Hematopoietic multipotent progenitor cell treated with erythropoietin and hydrocortisone succinate and interleukin-3 and kit ligand, for 17 days (in vitro differentiated cells): ENCODE measurements around the gene ACHE.
A peak's percentile ranks its signal among the peaks of the same experiment; 100 is the strongest.

ENCODE experiments used
- DNase-seq: peaks from one replicate; pipeline ENCODE4 v3.0.0-alpha.2; 2015; ENCODE audit warnings: low spot score

ACHE gene

DNA sequence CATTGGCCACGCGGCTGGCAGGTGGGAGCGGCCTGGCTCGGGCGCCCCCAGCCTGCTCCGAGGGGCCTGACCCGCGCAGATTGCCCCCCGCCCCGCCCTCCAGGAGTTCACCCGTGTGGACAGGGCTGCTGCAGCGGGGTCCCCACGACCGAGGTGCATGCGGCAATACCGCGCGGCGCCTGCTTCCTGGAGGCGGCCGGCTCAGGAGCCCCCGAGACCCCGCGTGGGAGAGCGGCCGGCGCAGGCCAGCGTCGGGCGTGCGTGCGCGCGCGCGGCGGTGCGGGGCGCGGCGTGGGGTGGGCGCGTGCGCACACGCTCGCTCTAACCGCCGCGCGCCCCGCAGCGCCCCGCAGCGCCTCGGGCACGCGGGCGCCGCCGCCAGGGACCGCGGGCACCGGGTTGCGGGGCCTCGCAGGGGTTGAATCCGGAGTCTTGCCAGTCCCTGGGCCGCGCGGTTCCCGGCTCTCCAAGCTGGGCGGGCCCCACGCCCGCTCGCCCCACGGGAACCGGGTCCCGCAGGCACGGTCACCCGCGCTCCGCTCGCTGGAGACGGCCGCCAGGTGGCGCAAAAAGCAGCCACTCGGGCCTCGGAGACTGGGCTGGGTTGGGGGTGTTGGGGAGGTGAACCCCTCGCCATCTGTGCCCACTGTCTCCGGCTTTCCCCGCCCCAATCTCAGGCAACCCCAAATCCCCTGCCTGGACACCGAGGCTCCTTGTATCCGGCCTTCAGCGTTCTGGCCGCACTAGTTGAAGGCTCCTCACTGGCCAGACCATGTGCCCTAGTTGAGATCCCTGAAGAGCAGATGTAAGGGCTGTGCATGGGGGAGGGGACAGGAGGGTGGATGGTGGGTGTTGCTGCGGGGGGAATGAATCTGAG lies 1.3 kb upstream of the ACHE start:
- peak; percentile 78 for DNase-seq

DNA sequence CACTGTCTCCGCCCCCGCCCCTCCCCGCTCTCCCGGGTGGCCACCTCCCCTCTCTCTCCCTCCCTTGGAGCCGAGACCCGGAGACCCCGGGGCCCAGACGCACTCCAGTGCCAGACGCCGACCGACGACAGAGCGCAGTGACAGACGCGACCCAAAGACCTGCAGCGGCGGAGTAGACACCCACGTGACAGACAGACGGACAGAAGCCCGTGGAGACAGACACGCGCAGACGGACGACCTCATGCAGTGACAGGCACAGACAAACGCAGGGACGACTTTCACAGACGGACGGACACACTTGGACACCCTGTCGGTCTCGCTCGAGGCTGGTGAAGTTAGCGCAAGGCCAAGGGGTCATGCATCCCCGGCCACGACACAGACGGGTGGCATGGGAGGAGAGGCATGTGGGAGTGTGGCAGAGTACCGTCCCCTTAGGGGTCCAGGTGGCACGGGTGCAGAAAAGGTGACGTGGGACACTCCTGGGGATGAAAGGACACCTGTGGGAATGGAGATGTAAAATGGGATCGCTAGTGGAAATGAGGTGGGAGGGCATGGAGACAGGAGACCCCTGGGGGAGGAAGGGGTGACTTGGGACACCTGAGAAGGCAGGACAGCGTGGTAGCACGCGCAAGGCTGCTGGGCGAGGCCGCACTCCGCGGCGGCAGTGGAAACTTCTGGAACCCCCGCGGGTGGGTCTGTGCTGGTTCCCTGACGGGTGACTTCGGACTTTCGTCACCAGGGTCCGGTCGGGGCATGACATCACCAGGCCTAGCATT lies 456 bp upstream of the ACHE start:
- DNase-seq, result peak; percentile 71

DNA sequence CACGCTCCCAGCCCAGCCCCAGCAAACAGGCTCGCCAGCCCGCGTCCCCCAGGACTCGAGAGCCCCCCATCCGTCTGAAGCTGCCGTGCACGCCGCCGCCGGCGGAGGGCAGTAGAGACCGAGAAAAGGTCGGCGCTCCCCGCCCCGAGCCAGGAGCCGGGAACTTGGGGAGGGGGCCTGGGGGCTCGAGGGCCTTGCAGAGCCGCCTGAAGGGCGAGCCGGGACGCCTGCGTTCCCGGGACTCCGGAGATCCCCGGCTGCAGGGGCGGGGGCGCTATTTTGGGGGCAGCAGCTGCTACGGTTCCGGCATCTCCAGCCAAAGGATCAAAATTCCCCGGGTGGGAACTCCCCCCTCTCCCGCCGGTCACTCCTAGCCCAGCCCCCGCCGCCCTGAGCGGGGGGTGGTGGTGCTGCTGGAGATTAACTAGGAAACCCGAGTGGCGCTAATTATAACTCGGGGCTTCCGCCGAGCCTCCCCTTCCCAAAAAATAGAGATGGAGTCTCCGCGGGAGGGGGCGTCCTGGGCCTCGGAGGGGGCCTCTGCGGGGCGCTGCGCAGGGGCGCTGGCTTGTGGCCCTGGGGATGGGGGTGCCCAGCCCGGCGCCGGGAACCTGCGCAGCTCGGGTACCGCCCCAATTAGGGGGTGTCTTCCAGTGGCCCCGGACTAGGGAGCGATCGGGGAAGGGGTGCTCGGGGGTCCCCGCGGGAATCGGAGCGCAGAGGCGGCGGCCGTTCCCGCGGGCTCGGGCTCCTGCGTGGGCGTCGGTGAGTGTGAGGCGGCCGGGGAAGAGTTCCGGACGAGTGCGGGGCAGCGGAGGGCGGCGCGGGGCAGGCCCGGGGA lies 608 bp downstream of the ACHE start:
- DNase-seq, result peak; percentile 79

DNA sequence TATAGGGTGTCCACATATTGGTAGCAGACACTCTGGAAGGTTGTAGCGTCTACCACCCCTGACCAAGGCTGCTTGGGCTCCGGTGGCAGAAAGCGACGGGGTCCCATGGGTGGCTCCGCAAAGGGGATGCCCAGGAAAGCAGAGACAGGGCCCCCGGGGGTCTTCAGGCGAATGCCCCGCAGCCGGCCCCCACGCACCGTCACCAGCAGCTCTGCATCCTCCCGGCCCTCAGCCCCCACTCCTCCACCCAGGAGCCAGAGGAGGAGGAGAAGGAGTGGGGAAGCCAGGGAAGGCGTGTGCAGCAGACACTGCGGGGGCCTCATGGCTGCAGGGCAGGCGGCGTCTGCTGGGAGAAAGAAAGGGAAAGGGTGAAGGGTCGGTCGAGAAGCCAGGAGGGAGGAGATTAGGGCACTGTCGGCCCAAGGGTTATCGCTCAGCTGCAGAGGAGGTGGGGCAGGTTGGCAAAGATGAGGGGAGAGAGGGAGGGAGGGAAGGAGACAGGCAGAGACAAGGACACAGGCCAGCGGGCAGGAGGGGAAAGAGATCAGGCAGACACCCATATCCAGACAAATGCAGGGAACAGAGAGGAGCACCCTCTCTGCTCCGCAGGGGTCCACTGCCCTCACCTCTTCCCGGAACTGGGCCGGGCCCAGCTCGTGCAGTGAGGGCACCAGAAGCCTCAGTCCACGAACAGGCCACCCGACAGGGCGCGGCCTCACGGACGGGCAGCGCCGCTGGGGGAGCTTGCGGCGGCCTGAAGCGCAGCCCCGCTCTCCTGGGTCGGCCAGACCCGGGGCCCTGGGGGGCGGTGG lies 1.6 kb downstream of the ACHE start:
- DNase-seq, result peak; percentile 88

- DNase-seq, result no peak
Measured at GRCh38 chr7:100893318-100893895, 2.3 kb downstream of the ACHE start.

DNA sequence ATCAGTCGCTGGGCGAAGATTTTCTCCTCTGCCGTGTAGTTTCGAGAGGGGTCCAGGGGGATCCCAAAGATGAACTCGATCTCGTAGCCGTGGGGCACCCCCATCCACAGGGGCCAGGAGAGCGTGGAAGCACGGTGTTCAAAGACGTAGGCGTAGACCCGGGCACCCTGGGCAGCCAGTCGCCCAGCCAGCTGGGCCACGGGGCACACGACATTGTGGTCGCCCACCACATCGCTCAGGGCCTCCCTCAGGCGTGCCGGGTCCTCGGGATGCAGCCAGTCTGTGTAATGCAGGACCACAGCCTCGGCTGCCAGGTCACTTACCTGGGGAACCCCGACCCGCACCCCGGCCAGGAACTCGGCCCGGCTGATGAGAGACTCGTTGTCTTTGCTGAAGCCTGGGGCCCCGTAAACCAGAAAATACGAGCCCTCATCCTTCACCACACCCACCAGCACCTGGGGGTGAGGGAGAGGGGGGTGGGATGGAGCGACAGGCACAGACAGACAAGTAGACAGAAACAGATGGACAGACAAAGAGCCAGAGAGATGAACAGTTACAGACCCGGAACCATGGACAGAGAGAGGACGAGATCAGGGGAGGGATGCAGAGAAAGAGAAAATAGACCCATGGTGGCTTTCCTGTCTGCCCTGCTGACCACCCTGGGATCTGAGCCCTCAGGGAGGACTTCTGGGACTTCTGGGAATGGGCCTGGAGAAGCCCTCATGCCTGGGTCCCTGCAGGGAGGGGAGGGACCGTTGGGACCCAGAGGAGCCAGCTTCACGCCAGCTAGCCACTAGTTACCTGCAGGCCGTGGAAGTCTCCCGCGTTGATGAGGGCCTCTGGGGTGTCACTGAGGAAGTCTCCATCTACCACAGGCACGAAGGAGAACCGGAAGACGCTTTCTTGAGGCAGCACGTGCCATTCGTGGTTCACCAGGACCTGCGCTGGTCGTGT lies 3.0 kb downstream of the ACHE start:
- DNase-seq, result no peak

- peak; percentile 28 for DNase-seq
Measured at GRCh38 chr7:100891568-100892247, 4.0 kb downstream of the ACHE start.

DNA sequence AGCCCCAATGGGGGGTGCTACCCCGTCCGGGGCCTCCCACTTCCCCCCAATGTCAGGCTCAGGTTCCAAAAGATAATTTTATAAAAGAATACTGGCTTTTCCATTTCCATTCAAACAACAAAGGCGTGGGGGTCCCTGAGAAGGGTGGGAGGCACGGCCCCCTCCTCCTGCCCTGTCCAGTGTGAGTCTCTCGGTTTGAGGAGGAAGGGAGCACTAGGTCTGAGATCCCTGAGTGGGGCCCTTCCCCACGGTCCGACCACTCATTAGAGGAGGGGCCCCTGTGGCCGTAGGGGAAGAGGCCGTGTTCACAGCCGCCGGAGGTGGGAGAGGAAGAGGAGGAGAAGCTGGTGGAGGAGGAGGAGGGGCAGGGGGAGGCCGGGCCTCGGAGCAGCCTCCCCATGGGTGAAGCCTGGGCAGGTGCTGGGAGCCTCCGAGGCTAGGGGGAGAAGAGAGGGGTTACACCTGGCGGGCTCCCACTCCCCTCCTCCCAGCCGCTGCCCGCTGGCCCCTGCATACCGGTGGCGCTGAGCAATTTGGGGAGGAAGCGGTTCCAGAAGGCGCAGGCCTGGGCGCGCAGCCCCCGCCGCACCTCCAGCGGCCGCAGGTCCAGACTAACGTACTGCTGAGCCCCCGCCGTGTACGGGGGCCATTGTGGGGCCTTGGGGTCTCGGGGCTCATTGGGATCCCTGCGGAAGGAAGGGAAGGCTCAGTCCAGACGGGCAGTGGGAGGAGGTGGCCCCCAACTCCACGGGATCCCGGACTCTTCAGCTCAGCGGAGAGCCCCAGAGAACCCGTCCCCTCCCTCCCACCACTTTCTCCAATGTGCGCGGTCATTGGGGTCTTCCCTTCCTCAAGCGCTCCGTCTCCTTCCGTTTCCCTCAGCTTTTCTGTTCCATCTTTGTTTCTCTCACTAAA lies 4.8 kb downstream of the ACHE start:
- peak; percentile 25 for DNase-seq

DNA sequence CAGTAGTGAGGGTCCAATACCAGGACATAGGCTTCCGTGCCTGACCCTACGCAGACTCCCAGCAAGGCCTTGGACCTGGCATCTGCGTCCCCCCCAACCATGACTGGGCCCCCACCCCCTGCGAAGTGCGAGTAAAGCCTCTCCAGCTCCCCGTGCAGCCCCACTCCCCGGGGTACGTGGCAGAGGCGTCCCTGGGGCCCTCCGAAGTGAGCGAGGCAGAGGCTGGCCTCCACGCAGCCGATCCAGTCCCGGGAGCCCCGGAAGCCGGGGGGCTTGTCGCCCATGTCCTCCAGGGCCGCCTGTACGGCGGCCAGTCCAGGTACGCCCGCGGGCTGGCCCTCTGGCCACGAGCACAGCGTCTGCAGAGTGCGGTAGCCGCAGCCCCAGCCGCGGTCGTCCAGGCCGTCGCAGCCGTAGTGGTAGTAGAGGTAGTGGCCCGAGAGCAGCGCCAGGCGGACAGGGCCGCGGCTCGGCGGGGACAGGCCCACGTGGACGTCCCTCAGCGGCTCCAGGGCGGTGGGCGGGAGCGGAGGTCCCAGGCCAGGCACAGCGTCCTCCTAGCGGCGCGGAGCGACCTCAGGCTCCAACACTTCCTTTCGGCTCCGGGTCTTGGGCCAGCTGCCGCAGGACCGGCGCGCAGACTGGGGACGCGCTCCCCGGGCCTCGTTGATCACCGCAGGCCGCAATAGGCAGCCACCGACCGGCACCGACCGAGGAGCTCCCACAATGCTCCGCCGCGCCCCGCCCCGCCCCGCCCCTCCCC lies 6.5 kb downstream of the ACHE start, which contains the start of gene UFSP1:
UFSP1 (minus strand) TSS at position 728 of the 763 bp plus-strand sequence; CDS start at position 284, 444 bp downstream.
- no peak for DNase-seq

- DNase-seq, result no peak
Measured at GRCh38 chr7:100888291-100888987, 7.2 kb downstream of the ACHE start.

DNA sequence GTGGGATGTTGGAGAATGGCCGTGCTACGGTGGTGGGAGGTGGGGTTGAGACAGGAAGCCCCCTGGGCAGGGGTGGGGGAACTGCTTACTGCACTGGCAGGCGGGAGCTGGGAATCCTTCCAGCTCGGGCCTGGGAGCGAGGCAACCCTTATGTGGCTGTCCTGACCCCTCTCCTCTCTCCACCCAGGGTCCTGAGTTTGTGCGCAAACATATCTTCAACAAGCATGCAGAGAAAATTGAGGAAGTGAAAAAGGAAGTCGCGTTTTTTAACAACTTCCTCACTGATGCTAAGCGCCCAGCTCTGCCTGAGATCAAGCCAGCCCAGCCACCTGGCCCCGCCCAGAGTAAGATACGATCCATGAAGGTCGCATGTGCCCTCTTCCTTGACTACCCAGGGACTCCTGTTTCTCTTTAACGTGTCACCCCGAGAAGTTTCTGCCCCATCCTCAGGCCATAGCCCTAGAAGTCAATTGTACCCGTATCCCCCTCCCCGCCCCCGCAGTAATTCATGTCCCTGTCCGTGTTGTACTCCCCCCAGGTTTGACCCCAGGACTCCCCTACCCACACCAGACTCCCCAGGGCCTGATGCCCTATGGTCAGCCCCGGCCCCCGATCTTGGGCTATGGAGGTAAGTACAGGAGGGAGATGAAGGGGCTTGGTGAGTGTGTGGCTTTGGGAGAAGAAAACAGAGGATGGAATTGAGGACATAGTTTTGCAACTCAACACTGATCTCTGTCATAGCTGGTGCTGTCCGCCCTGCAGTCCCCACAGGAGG lies 8.0 kb downstream of the ACHE start:
- DNase-seq, result peak; percentile 44

DNA sequence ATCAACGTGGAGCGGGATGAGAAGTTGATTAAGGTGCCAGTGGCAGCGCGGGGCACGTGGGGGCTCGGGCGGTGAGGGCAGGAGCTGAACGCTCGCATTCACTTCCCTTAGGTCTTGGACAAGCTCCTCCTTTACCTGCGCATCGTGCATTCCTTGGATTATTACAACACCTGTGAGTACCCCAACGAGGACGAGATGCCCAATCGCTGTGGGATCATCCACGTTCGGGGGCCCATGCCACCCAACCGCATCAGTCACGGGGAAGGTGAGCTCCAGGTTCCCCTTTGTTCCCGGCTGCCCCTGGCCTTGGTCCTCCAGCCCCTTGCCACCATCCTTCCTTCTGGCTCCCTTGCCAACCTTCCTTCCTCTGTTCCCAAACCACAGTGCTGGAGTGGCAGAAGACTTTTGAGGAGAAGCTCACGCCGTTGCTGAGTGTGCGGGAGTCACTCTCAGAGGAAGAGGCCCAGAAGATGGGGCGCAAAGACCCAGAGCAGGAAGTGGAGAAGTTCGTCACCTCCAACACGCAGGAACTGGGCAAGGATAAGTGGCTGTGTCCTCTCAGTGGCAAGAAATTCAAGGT lies 8.7 kb downstream of the ACHE start:
- no peak for DNase-seq

GRCh38 chr7:100886142-100886935 lies 9.3 kb downstream of the ACHE start:
- DNase-seq, result no peak

DNA sequence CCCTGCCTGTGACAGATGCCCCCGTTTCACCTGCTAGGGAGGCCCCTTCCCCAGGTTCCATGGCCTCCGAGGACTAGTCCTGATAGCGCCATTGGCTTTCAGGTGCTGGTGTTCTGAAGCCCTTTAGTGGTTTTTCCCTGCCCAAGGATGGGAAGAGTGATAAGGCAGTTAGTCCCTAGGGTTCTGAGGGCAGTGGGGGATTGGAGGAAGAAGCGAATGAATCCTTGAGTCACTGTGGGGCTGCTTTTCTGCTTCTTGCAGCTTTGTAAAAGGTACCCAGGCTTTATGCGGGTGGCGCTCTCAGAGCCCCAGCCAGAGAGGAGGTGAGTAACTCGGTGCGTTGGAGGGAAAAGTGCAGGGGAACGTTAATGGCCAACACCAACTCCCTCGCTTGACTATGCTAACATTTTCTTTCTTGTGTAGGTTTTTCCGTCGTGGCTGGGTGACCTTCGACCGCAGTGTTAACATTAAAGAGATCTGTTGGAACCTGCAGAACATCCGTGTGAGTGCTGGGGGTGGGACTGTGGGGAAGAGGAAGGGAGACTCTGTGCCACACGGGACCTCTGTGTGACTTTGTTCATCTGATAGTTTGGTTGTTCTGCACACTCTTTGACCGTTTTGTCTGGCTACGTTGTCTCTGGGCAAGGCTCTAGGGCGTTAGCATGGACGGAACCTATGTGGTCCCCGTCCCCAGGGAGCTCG lies 10.1 kb downstream of the ACHE start:
- DNase-seq, result no peak
